CD4-positive, alpha-beta T cell treated with Interleukin-6 for 4 hours (primary cell): ENCODE measurements around the gene COL16A1.

Experiments
- DNase-seq: peaks from one replicate; pipeline ENCODE4 v3.0.0-alpha.2; 2020; ENCODE audit warnings: mixed read lengths

Gene COL16A1

GRCh38 chr1:31644560-31645273 lies 59.1 kb downstream of the COL16A1 start, which contains the start of gene PEF1:
Gene PEF1, minus strand, starts transcription at chr1:31644876. Its CDS starts 12 bp downstream, at chr1:31644864.
- peak; percentile 99 for DNase-seq

GRCh38 chr1:31643976-31644559 lies 59.7 kb downstream of the COL16A1 start:
- DNase-seq: no peak

DNA sequence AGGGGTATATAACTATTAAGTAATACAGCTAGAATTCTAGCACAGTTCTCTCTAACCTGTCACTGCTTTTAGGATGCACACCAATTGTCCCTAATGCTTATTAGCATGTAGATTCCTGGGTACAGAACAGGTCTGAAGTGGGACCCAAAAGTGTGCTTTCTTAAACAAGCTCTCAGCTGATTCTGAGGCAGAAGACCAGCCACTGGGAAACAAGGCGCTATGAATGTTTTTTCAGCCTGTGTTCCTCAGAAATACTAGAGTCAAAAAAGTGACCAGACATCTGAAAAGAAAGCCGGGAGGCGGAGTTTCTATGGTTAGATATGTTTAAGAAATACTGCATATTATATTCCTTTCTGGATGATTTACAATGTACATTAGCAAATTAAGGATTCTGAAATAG lies 60.9 kb downstream of the COL16A1 start:
- no peak for DNase-seq

- DNase-seq: no peak
These were observed 61.5 kb downstream of the COL16A1 start for GRCh38 chr1:31642366-31642765.

GRCh38 chr1:31640964-31641363 lies 62.9 kb downstream of the COL16A1 start:
- no peak for DNase-seq

- no peak for DNase-seq
These were observed 63.6 kb downstream of the COL16A1 start for GRCh38 chr1:31640179-31640578.

GRCh38 chr1:31639543-31639942 lies 64.3 kb downstream of the COL16A1 start:
- no peak for DNase-seq

- DNase-seq: no peak
These were observed 65.7 kb downstream of the COL16A1 start for GRCh38 chr1:31637915-31638673.

DNA sequence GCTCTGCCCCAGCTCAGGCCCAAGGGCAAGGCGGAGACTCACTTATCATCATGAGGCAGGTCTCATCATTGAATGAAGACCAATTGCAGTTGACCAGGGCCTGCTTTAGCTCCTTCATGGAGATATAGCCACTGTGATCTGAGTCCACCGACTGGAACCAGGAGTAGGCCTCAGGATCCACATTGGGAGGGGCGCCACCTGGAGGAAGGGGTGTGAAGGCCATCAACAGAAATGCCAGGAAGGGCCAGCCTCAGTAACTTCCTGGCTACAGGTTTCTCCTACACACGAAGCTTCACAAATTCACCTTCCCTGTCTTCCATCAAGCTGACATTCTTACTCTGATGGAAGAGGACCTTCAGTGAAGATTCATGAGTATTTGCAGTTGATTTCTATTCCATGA lies 70.7 kb downstream of the COL16A1 start:
- peak; percentile 20 for DNase-seq

DNA sequence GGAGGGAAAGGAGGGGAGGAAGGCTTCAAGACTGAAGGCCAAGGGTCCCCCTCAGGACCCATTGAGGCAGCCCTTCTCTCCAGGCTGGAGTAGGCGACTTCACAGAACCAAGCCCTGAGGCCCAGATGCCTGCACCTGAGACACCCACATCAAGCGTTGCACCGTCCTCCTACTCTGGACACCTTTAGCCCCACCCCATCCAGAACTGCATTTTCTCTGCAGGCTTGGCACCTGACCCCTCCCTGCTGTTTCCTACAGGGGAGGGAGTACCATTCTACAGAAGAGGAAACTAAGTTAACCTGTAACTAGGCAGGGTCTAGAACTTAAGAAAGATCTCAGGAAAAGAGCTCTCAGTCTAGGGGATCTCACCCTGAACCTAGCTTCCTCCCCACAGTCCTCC lies 71.2 kb downstream of the COL16A1 start:
- no peak for DNase-seq

GRCh38 chr1:31628931-31629556 lies 74.8 kb downstream of the COL16A1 start:
- no peak for DNase-seq

GRCh38 chr1:31627930-31628559 lies 75.8 kb downstream of the COL16A1 start:
- DNase-seq: no peak

DNA sequence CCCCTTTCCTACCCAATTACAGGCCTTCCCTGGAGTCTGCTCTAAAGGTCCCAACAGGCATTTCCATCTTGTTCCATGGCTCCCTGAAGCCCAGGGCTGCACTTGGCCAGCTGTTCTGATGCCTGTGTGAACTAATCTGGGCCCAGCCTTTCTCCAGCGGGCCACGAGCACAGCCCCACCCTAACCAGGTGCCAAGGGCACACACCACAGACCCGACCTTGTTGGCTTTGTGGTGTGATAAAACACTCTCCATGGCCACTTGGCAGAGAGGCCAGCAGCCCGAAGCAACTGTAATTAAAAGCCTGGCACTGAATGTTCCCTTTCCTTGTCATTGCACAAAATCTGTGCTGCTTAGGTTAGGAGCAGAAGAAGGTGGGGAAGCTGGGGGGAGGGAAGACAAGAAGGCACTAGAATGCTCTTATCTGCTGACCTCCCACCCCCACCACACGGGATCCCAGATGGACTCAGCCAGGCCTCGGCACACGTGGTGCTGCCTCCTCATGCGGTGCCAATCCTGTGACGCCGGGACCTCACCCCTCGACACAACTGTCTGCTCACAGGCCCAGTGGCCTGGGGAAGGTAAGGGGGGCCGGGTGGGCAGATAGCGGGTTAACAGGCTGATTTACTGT lies 76.4 kb downstream of the COL16A1 start:
- no peak for DNase-seq

DNA sequence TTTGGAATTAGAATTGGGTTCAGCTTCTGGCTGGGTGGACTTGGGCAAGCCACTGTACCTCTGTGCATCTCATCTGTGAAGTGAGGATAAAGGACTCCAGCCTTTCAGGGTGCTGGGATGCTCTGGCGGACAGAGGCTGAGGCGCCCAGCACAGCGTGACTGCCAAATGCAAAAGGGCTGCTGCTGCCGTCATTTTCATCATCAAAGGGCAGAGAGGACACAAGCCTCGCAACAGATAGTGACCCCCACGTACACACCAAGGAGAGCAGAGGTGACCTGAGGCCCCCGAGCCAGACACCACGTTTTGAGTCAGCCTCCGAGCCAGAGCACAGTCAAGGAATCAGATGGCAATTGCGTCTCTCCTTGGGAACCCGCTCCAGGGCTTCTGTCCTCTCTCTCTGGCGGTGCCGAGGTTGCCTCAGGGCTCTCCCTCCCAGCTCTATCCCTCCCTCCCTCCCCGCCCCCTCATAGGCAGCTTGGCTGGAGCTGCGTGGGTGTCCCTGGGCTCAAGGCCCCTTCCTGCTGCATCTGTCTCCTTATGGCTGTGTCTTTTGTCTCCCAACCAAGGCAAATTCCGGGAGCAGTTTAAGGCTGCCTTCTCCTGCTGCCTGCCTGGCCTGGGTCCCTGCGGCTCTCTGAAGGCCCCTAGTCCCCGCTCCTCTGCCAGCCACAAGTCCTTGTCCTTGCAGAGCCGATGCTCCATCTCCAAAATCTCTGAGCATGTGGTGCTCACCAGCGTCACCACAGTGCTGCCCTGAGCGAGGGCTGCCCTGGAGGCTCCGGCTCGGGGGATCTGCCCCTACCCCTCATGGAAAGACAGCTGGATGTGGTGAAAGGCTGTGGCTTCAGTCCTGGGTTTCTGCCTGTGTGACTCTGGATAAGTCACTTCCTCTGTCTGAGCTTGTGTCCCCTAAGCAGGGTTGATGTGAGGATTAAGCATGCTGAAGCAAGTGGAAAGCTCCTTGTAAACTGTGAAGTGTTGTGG lies 77.3 kb downstream of the COL16A1 start:
- DNase-seq: no peak

DNA sequence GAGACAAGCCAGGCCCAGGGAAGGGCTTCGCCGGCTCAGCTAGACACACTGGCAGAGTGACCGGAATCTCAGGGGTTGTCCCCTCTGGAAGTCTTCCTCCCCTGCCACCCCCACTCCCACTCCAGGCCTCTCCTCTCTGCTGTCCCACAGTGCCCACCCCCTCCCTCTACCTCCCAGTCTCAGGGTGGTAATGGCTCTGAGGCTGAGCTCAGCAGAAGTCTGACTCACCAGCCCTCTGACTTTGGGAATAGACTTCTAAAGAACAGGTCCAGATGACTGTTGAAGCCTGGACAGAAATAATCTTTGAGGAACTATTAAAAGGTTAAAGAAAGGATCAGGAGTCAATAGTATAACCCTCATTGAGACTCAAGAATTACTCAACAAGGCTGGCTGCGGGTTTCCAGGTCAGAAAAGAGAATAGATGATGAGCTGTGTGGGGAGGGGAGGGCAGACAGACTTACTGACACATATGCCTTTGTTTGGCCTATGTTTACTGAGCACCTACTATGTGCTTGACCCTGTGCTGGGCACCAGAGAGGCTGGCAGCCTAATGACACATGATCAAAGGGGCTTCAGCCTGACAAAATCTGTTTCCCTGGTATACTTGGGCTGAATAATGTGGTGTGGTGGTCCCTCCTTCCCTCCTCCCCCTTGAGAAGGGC lies 78.1 kb downstream of the COL16A1 start:
- no peak for DNase-seq

DNA sequence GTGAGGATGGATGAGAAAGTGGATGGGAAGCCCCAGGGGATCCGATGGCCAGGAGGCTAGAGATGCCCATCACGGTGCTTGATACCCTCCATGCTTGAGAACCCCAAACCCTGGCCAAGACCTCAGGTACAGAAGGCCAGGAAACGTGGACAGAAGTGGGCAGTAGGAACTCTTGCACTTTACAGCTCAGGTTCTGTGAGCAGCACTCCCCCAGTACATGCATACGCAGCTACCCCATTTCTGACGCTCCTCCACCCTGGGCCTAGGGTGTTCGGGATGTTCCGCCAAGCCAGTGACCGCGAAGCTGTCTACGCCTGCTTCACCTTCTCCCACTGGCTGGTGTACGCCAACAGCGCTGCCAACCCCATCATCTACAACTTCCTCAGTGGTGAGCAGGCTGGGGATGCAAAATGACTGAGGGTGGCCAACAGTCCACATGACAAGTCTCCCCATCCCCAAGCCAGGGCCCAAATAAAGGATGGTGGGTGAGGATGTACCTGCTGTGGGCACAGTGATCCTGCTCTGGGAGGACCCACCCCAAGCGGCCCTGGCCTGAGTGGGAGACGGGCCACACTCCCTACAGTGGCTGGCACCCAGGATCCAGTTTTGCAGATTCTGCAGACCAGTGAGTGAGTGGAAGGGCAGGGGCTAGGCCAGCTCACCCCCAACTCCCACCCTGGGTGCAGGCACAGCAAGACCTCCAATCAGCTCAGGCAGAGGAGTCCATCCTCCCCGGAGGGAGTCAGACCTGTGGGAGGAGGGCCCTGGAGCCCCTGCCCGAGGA lies 78.9 kb downstream of the COL16A1 start:
- DNase-seq: no peak

DNA sequence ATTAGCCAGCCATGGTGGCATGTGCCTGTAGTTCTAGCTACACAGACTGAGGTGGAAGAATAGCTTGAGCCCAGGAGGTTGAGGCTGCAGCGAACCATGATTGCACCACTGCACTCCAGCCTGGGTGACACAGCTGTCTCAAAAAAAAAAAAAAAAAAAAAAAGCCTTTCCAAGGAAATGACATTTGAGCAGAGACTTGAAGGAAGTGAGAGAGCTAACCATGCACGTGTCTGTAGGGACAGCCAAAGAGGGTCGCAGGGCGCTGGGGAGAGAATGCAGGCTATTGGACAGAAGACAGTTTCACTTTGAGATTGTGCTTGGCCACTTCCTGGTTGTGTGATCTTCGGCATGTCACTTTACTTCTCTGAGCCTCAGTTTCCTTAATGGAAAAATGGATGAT lies 79.5 kb downstream of the COL16A1 start:
- no peak for DNase-seq

DNA sequence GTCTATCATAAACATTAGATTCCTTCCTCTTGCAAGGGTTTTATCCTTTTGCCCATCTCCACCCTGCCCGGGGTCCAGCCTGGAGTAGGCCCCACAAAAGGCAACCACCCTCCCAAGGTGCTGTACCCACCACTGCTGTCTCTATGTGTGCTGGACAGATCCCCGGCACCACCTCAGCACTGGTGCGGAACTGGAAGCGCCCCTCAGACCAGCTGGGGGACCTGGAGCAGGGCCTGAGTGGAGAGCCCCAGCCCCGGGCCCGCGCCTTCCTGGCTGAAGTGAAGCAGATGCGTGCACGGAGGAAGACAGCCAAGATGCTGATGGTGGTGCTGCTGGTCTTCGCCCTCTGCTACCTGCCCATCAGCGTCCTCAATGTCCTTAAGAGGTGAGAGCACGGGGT lies 80.5 kb downstream of the COL16A1 start:
- no peak for DNase-seq

GRCh38 chr1:31621847-31622730 lies 81.7 kb downstream of the COL16A1 start:
- no peak for DNase-seq
